ENCODE results near the gene CYSTM1. TPM values are rescaled to one million over a fixed set of nuclear protein-coding genes. Genes with fewer than 3 reads are reported as not detected.

Gene CYSTM1
- total RNA-seq, 4 donors from 2014 or later = 304 to 593 (median 336) TPM

GRCh38 chr5:140186267-140186671 lies 11.3 kb downstream of the CYSTM1 start:
- in situ Hi-C loops (cut with MboI; ENCODE audit: low sequenced_read_pairs in 4 of 4) (no loop called here), intact Hi-C loops (cut with DNase I; ENCODE audit: low total_unique reads) (no loop called here)
- Histone ChIP-seq H3K9me3 (no peaks in the 10 kb centered on the region), H3K27ac (peak overlapping the region; percentile 97 to 99 (median 98)), H3K4me3 (no peak overlapping the region), H3K4me1 (peaks cover 67 to 80% of the 10 kb centered on the region in 2 donors), H3K27me3 (no peaks in the 10 kb centered on the region), H3K36me3 (no peaks in the 10 kb centered on the region)
- DNase-seq (no peak), ATAC-seq (no peak)
- TF ChIP-seq POLR2A (IDR thresholded peaks at IDR 0.05) (no peak), CTCF (IDR thresholded peaks at IDR 0.05 in 4 of 5, conservative IDR thresholded peaks at IDR 0.05 in 1 of 5) (no peak)

- TF ChIP-seq POLR2A (IDR thresholded peaks at IDR 0.05) (no peak), CTCF (IDR thresholded peaks at IDR 0.05 in 4 of 5, conservative IDR thresholded peaks at IDR 0.05 in 1 of 5) (no peak)
- Histone ChIP-seq H3K4me1 (peaks cover 63 to 82% of the 10 kb centered on the region in 2 donors), H3K27me3 (no peaks in the 10 kb centered on the region), H3K4me3 (no peak overlapping the region), H3K9me3 (no peaks in the 10 kb centered on the region), H3K36me3 (no peaks in the 10 kb centered on the region), H3K27ac (peak overlapping the region; percentile 97 to 99 (median 98))
- no peak for DNase-seq
- no peak for ATAC-seq
- in situ Hi-C loops (cut with MboI; ENCODE audit: low sequenced_read_pairs in 4 of 4) (no loop called here), intact Hi-C loops (cut with DNase I; ENCODE audit: low total_unique reads) (no loop called here)
Observed at GRCh38 chr5:140189253-140189652, 14.3 kb downstream of the CYSTM1 start.

GRCh38 chr5:140189977-140190871 lies 15.2 kb downstream of the CYSTM1 start:
- H3K4me3 ChIP-seq = no peak overlapping the region
- in situ Hi-C loops (cut with MboI; ENCODE audit: low sequenced_read_pairs in 4 of 4) = no loop called here
- peak in 1 of 2 donors; percentile 55 for TF ChIP-seq POLR2A (IDR thresholded peaks at IDR 0.05)
- TF ChIP-seq CTCF (IDR thresholded peaks at IDR 0.05 in 4 of 5, conservative IDR thresholded peaks at IDR 0.05 in 1 of 5) = no peak
- ATAC-seq = peak; percentile 96 to 98
- H3K9me3 ChIP-seq = no peaks in the 10 kb centered on the region
- H3K4me1 ChIP-seq = peaks cover 68 to 77% of the 10 kb centered on the region in 2 donors
- peak in 1 of 2 donors; percentile 45 for DNase-seq
- peak overlapping the region; percentile 97 to 99 (median 98) for H3K27ac ChIP-seq
- intact Hi-C loops (cut with DNase I; ENCODE audit: low total_unique reads) = loop anchor here (2.0 kb wide), 1 partner anchor 51 kb away; no protein-coding TSS in a partner anchor
- no peaks in the 10 kb centered on the region for H3K27me3 ChIP-seq
- H3K36me3 ChIP-seq = peaks cover 0 to 5% of the 10 kb centered on the region in 2 donors

- intact Hi-C loops (cut with DNase I; ENCODE audit: low total_unique reads) = loop anchor here (2.0 kb wide), 1 partner anchor 50 kb away; no protein-coding TSS in a partner anchor
- ATAC-seq = peak; percentile 29 to 33
- Histone ChIP-seq H3K27ac (peak overlapping the region; percentile 97 to 99 (median 98)), H3K36me3 (peaks cover 0 to 5% of the 10 kb centered on the region in 2 donors), H3K4me1 (peaks cover 64 to 72% of the 10 kb centered on the region in 2 donors), H3K4me3 (peak overlapping the region in 1 of 4 donors; percentile 20), H3K9me3 (no peaks in the 10 kb centered on the region), H3K27me3 (no peaks in the 10 kb centered on the region)
- no peak for DNase-seq
- TF ChIP-seq CTCF (IDR thresholded peaks at IDR 0.05 in 4 of 5, conservative IDR thresholded peaks at IDR 0.05 in 1 of 5) = no peak
- in situ Hi-C loops (cut with MboI; ENCODE audit: low sequenced_read_pairs in 4 of 4) = no loop called here
Observed at GRCh38 chr5:140190872-140191218, 15.9 kb downstream of the CYSTM1 start.
